GM15510 (cell line): ENCODE data around the gene RAD23A.

Experiments
- POLR2A ChIP-seq: IDR thresholded peaks from 3 replicates; pipeline ENCODE4 v1.6.1; 2011; ENCODE audit warnings: borderline replicate concordance; ENCODE audit not compliant: insufficient read length; ENCODE audit errors: extremely low read depth

The RAD23A gene

GRCh38 chr19:12987781-12988180 lies 42.1 kb downstream of the RAD23A start:
- TF ChIP-seq POLR2A, result no peak

GRCh38 chr19:12990431-12990830 lies 44.8 kb downstream of the RAD23A start:
- TF ChIP-seq POLR2A, result no peak

GRCh38 chr19:12990853-12991252 lies 45.2 kb downstream of the RAD23A start:
- TF ChIP-seq POLR2A, result no peak

DNA sequence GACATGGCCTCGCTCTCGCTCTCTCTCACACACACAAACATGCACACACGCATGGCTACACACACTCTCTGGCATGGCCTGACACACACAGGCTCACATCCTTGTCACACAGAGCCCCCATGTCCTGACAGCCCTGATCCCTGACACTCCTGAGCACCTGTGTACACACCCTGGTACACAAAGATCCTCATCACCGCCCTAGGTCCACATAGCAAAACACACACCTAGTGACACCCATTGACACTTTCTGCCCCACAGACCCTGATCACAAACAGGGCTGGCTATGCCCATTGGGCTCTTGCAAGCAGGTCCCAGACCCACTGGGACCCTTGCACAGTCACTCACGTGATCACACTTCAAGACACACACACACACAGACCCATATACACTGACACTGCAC lies 45.6 kb downstream of the RAD23A start:
- TF ChIP-seq POLR2A, result no peak

GRCh38 chr19:12992729-12993128 lies 47.1 kb downstream of the RAD23A start:
- no peak for TF ChIP-seq POLR2A

- TF ChIP-seq POLR2A, result no peak
These were observed 47.9 kb downstream of the RAD23A start for GRCh38 chr19:12993562-12993961.

- TF ChIP-seq POLR2A, result no peak
These were observed 49.3 kb downstream of the RAD23A start, which contains the start of gene NFIX for GRCh38 chr19:12994701-12995595. TSS of gene NFIX (plus strand) at chr19:12995475. CDS start at chr19:12995838, 363 bp downstream.

- no peak for TF ChIP-seq POLR2A
These were observed 50.1 kb downstream of the RAD23A start for GRCh38 chr19:12995596-12996405.

DNA sequence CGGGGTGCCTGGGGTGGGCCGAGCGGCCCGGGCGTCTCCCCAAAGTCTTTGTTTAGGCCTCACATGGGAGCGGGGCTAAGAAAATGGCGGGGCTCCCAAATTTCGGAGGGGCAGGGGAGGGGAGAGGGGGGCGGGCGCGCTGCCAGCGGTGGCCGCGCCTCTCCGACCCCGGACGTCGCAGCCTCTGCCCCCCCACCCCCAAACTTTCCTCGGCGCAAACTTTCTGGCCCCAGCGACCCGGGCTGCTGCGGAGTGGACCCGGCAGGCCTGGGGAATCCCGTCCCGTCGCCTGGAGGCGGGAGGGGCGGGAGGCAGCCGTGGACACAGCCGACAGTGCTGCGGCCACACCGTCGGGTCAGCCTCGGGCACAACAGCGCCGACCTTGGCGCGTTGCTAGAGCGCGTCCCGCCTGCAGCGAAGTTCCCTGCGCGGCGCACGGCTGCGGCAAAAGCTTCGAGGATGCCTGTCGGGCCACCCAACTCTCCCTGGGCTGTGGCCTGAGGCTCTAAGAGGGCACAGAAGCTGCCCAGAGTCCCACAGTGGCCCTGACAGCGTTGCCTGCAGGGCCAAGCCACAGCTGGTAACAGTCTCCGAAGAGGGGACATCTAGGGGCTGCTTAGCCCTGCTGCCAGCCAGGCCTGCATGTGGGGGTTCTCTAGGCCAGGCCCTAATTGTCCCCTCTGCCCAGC lies 50.9 kb downstream of the RAD23A start:
- TF ChIP-seq POLR2A, result no peak

DNA sequence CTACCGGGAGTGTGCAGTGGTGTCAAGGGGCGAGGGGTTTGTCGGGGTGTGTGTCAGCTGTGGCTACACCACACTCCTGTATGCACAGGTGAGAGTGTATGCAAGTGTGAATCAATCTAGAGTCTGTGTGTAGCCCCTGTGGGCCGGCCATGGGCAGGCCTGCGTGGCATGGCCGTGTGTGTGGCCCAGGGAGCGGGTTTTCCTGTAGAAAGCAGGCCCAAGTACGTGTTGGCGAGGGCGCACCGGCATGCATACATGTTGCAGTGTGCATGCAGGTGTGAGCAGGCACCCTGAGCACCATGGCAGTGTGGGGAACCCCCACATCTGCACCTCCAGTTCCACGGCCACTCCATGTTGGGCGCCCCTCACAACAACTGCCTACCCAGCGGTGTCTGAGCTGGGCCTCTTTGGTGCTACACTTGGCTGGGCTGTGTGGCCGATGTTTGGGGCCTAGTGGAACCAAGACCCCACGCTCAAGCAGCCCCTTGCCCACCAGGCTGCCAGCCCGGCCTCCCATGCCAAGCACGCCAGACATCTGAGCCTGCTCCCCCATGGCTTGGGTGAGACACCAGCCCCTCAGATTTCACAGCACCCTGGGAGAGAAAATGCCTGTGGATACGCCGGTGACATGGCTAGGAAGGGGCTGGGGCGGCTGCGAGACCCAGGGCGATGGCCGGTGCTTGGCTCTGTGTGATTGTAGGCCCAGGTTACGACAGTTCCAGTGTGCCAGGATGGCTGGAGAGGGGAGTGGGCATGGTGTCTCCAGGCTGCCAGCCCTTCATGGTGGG lies 51.7 kb downstream of the RAD23A start:
- no peak for TF ChIP-seq POLR2A

DNA sequence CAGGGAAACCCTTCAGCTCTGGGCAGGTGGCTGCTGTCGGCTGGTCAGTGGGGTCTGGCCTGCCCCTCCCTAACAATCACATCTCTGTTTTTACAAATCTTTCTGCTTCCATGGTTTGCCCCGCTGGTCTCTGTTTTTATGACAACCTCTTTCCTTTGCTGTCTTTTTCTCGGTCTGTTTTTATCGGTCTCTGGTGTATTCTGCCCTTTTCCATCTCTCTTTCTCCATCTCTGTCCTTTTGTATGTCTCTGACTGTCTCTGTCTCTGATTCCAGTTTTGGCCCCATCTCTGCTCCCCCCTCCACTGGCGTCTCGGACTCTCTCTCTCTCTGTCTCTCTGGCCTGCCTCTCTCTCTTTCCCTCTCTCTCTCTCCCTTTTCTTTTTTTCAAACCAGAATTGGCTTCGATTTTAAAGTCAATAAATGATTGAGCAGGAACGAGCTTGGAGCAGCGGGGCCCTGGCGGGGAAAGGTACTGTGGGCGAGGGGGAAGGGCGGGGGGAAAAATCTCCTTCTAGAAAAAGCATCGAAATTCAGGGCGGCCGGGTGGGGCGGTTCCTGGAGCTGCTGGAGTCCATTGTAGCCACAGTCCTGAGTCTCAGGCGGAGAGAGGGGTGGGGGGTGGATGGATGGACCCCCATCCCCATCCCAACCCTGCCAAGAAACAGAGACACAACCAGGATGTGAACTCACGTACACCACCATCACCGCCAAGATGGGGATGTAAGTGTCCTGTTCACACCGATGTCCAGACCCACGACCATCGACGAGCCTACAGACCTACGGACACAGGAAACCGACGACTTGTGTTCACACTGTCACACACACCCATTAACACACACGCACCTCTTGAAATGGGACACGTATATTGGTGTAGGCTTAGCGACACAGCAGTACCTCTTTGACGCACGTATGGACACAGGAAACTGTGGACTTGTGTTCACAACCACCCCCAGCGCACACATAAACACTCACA lies 52.6 kb downstream of the RAD23A start:
- TF ChIP-seq POLR2A, result no peak

- no peak for TF ChIP-seq POLR2A
These were observed 55.5 kb downstream of the RAD23A start for GRCh38 chr19:13001166-13001501.

- TF ChIP-seq POLR2A, result no peak
These were observed 56.0 kb downstream of the RAD23A start for GRCh38 chr19:13001502-13002165.
